Measurements from ENCODE around the gene GRM7. TPM values are rescaled to one million over a fixed set of nuclear protein-coding genes. Genes with fewer than 3 reads are reported as not detected.
A peak's percentile ranks its signal among the peaks of the same experiment; 100 is the strongest.

The GRM7 gene
- total RNA-seq, 3 donors from 2014 or later = 0.59 to 1.3 (median 1.1) TPM

- Histone ChIP-seq H3K27ac (no peak overlapping the region), H3K4me3 (no peak overlapping the region)
Measured at GRCh38 chr3:7651274-7651673, 790.4 kb downstream of the GRM7 start.

GRCh38 chr3:7657214-7658112 lies 796.5 kb downstream of the GRM7 start:
- H3K4me3 ChIP-seq = no peak overlapping the region
- H3K27me3 ChIP-seq = no peaks in the 10 kb centered on the region
- H3K36me3 ChIP-seq = no peaks in the 10 kb centered on the region
- no peak for DNase-seq (ENCODE audit: low spot score in 2 of 2)
- TF ChIP-seq POLR2A (IDR thresholded peaks at IDR 0.05) = no peak
- no peak for TF ChIP-seq CTCF (IDR thresholded peaks at IDR 0.05)
- no peak for TF ChIP-seq POLR2AphosphoS5 (IDR thresholded peaks at IDR 0.05)
- H3K27ac ChIP-seq = peak overlapping the region in 1 of 2 donors; percentile 48
- intact Hi-C loops (cut with DNase I; ENCODE audit: low total_unique reads) = no loop called here
- H3K9me3 ChIP-seq = no peaks in the 10 kb centered on the region
- H3K4me1 ChIP-seq = no peaks in the 10 kb centered on the region

More at GRCh38 chr3:7651274-7651673, 790.4 kb downstream of the GRM7 start:
- Histone ChIP-seq H3K27me3 (no peaks in the 10 kb centered on the region), H3K9me3 (no peaks in the 10 kb centered on the region), H3K36me3 (no peaks in the 10 kb centered on the region), H3K4me1 (no peaks in the 10 kb centered on the region)
- TF ChIP-seq POLR2A (IDR thresholded peaks at IDR 0.05) (no peak), CTCF (IDR thresholded peaks at IDR 0.05) (no peak), POLR2AphosphoS5 (IDR thresholded peaks at IDR 0.05) (no peak)
- intact Hi-C loops (cut with DNase I; ENCODE audit: low total_unique reads) = no loop called here
- DNase-seq (ENCODE audit: low spot score in 2 of 2) = no peak

- Histone ChIP-seq H3K4me3 (no peak overlapping the region), H3K27ac (no peak overlapping the region), H3K27me3 (no peaks in the 10 kb centered on the region), H3K4me1 (no peaks in the 10 kb centered on the region), H3K36me3 (no peaks in the 10 kb centered on the region), H3K9me3 (no peaks in the 10 kb centered on the region)
- TF ChIP-seq POLR2AphosphoS5 (IDR thresholded peaks at IDR 0.05) (no peak), POLR2A (IDR thresholded peaks at IDR 0.05) (no peak), CTCF (IDR thresholded peaks at IDR 0.05) (no peak)
- intact Hi-C loops (cut with DNase I; ENCODE audit: low total_unique reads) = no loop called here
- DNase-seq (ENCODE audit: low spot score in 2 of 2) = no peak
Measured at GRCh38 chr3:7658294-7658693, 797.4 kb downstream of the GRM7 start.

- H3K4me1 ChIP-seq = no peaks in the 10 kb centered on the region
- H3K9me3 ChIP-seq = no peaks in the 10 kb centered on the region
- intact Hi-C loops (cut with DNase I; ENCODE audit: low total_unique reads) = no loop called here
- TF ChIP-seq POLR2A (IDR thresholded peaks at IDR 0.05) (no peak), POLR2AphosphoS5 (IDR thresholded peaks at IDR 0.05) (no peak), CTCF (IDR thresholded peaks at IDR 0.05) (no peak)
- no peak overlapping the region for H3K27ac ChIP-seq
- H3K27me3 ChIP-seq = no peaks in the 10 kb centered on the region
- H3K4me3 ChIP-seq = no peak overlapping the region
- no peak for DNase-seq (ENCODE audit: low spot score in 2 of 2)
- H3K36me3 ChIP-seq = no peaks in the 10 kb centered on the region
Measured at GRCh38 chr3:7659079-7659478, 798.2 kb downstream of the GRM7 start.

- DNase-seq (ENCODE audit: low spot score in 2 of 2) = no peak
- Histone ChIP-seq H3K36me3 (no peaks in the 10 kb centered on the region), H3K9me3 (no peaks in the 10 kb centered on the region), H3K4me1 (no peaks in the 10 kb centered on the region), H3K4me3 (no peak overlapping the region), H3K27me3 (no peaks in the 10 kb centered on the region), H3K27ac (no peak overlapping the region)
- TF ChIP-seq POLR2A (IDR thresholded peaks at IDR 0.05) (no peak), CTCF (IDR thresholded peaks at IDR 0.05) (no peak), POLR2AphosphoS5 (IDR thresholded peaks at IDR 0.05) (no peak)
- intact Hi-C loops (cut with DNase I; ENCODE audit: low total_unique reads) = no loop called here
Measured at GRCh38 chr3:7663771-7664170, 802.9 kb downstream of the GRM7 start.
